ENCODE data around the gene PURA.

PURA gene

GRCh38 chr5:140083650-140084049 is 30.3 kb upstream of the PURA start:
- no peak for DNase-seq (ENCODE audit: low read depth)
- TF ChIP-seq CTCF (IDR thresholded peaks at IDR 0.05; ENCODE audit: control insufficient read depth, extremely low read depth, insufficient read depth): no peak
- no peak overlapping the region for H3K4me3 ChIP-seq (ENCODE audit: low read depth, low read length)

- H3K4me3 ChIP-seq (ENCODE audit: low read depth, low read length): no peak overlapping the region
- no peak for TF ChIP-seq CTCF (IDR thresholded peaks at IDR 0.05; ENCODE audit: control insufficient read depth, extremely low read depth, insufficient read depth)
- peak; percentile 37 for DNase-seq (ENCODE audit: low read depth)
Observed at GRCh38 chr5:140084541-140084940, 29.4 kb upstream of the PURA start.

- TF ChIP-seq CTCF (IDR thresholded peaks at IDR 0.05; ENCODE audit: control insufficient read depth, extremely low read depth, insufficient read depth): no peak
- no peak overlapping the region for H3K4me3 ChIP-seq (ENCODE audit: low read depth, low read length)
- no peak for DNase-seq (ENCODE audit: low read depth)
Observed at GRCh38 chr5:140090251-140090650, 23.7 kb upstream of the PURA start.

DNA sequence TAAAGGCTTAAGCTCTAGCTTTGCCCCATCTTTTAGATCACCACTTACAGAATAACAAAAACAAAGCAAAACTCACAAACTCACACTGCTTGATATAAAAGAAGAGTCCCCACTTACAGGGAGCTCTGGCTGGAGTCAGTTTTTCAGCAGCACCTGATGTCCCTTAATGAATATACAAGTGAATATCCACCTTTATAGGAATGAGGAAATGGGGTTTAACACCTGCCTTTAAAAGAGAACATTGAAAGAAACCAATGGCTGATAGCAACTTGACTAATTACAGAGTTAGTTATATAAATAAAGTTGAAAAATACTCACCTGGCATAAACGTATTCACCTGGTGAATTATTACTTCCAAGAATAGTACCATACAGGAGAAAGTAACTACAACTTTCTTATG is 20.7 kb upstream of the PURA start:
- TF ChIP-seq CTCF (IDR thresholded peaks at IDR 0.05; ENCODE audit: control insufficient read depth, extremely low read depth, insufficient read depth): no peak
- no peak overlapping the region for H3K4me3 ChIP-seq (ENCODE audit: low read depth, low read length)
- no peak for DNase-seq (ENCODE audit: low read depth)

GRCh38 chr5:140093866-140094265 is 20.0 kb upstream of the PURA start:
- no peak for TF ChIP-seq CTCF (IDR thresholded peaks at IDR 0.05; ENCODE audit: control insufficient read depth, extremely low read depth, insufficient read depth)
- no peak overlapping the region for H3K4me3 ChIP-seq (ENCODE audit: low read depth, low read length)

GRCh38 chr5:140094889-140095288 is 19.0 kb upstream of the PURA start:
- no peak for DNase-seq (ENCODE audit: low read depth)
- TF ChIP-seq CTCF (IDR thresholded peaks at IDR 0.05; ENCODE audit: control insufficient read depth, extremely low read depth, insufficient read depth): no peak
- no peak overlapping the region for H3K4me3 ChIP-seq (ENCODE audit: low read depth, low read length)

More at GRCh38 chr5:140093866-140094265, 20.0 kb upstream of the PURA start:
- DNase-seq (ENCODE audit: low read depth): no peak

DNA sequence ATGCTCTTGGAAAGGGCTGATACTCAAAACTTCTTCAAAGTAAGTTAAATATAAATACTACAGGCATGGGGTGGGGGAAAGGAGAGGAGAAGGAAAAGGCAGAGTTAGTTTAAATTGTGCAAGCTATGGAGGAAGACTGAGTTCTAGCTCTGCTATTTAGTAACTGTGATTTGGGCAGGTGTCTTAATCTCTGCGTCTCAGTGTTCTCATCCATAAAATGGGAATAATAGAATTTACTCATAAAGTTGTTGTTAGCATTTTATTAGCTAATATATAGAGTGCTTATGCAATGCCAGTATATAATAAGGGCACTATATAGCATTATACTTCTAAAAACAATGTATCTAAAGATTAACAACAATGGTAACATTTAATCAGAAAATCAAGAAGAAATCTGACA is 12.7 kb upstream of the PURA start:
- no peak for TF ChIP-seq CTCF (IDR thresholded peaks at IDR 0.05; ENCODE audit: control insufficient read depth, extremely low read depth, insufficient read depth)
- no peak overlapping the region for H3K4me3 ChIP-seq (ENCODE audit: low read depth, low read length)
- no peak for DNase-seq (ENCODE audit: low read depth)
